ENCODE results near the gene SLC1A1. TPM values are rescaled to one million over a fixed set of nuclear protein-coding genes. Genes with fewer than 3 reads are reported as not detected.
"Not testable (repeated sequence)": the region's sequence is repeated elsewhere in the genome, so short reads cannot be mapped to it uniquely, and the experiment has no call there.

The SLC1A1 gene
- total RNA-seq, 1 experiment from 2014 or later: 3.2 TPM

DNA sequence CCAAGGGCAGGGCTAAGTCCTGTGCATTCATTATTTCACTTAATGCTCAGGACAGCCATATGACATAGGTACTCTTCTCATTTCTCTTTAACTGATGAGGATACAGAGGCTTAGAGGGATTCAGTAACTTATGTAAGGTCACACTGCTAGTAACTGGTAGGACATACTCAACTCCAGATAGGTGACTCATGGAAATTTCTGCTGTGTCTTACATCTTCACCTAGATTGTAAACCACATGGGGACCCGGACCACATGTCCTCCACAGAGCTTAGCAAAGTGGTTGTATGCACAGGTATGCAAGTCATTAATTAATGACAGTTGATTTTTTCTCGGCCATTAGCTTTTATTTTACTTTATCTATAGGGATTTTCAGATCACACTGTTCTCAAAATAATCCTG, 29.3 kb downstream of the SLC1A1 start:
- H4K20me1 ChIP-seq (ENCODE audit: low read length): no peaks in the 10 kb centered on the region
- H3F3A ChIP-seq (ENCODE audit: low read length, unreplicated experiment): no peaks in the 10 kb centered on the region
- H3K9ac ChIP-seq (ENCODE audit: low read length): no peak overlapping the region
- TF ChIP-seq EZH2 (IDR thresholded peaks at IDR 0.05; ENCODE audit: low read length, unreplicated experiment): no peak
- TF ChIP-seq, protein P1, sequence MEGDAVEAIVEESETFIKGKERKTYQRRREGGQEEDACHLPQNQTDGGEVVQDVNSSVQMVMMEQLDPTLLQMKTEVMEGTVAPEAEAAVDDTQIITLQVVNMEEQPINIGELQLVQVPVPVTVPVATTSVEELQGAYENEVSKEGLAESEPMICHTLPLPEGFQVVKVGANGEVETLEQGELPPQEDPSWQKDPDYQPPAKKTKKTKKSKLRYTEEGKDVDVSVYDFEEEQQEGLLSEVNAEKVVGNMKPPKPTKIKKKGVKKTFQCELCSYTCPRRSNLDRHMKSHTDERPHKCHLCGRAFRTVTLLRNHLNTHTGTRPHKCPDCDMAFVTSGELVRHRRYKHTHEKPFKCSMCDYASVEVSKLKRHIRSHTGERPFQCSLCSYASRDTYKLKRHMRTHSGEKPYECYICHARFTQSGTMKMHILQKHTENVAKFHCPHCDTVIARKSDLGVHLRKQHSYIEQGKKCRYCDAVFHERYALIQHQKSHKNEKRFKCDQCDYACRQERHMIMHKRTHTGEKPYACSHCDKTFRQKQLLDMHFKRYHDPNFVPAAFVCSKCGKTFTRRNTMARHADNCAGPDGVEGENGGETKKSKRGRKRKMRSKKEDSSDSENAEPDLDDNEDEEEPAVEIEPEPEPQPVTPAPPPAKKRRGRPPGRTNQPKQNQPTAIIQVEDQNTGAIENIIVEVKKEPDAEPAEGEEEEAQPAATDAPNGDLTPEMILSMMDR (conservative IDR thresholded peaks at IDR 0.05; ENCODE audit: low read depth, low read length): no peak
- TF ChIP-seq EZH2phosphoT487 (IDR thresholded peaks at IDR 0.05; ENCODE audit: borderline replicate concordance, low read length): no peak
- no peaks in the 10 kb centered on the region for H3K9me2 ChIP-seq (replicated peaks; ENCODE audit: low read length)
- DNase-seq: no peak
- H3K4me1 ChIP-seq (ENCODE audit: insufficient read depth, low read length): no peaks in the 10 kb centered on the region
- BruUV-seq (replicated peaks): no TSS peak
- intact Hi-C loops (cut with micrococcal nuclease): no loop called here
- no peak overlapping the region for H2AFZ ChIP-seq (ENCODE audit: low read length)
- no peak overlapping the region for H3K4me3 ChIP-seq (ENCODE audit: low read length)
- ChIA-PET CTCF (no interaction called here), POLR2A (ENCODE audit: unreplicated experiment) (no interaction called here)
- ATAC-seq: no peak
- no peaks in the 10 kb centered on the region for H3K9me3 ChIP-seq (ENCODE audit: low read length)
- H3K36me3 ChIP-seq (ENCODE audit: low read depth, low read length): no peaks in the 10 kb centered on the region
- H3K27ac ChIP-seq (ENCODE audit: low read length): no peak overlapping the region
- no peaks in the 10 kb centered on the region for H3K27me3 ChIP-seq (ENCODE audit: low read length)
- H3K4me2 ChIP-seq (ENCODE audit: low read length): no peak overlapping the region
- H3K79me2 ChIP-seq (ENCODE audit: low read length): no peaks in the 10 kb centered on the region

DNA sequence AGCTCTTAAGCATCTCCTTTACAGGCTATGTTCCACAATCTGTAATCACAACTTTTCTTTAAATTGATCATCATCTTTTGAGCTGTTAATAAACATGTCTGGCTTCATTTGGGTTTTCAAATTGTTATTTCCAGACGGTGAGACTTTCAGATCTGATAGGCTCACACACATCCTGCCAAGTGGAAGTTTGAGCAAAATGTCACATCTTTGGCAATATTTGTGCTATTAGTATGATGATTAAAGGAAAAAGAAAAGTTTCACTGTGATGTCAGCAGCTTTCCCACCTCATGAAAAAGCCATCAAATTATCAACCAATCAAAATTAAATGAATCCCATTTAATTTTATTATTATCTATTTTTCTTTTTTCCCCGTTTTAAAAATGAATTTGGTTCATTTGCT, 29.8 kb downstream of the SLC1A1 start:
- CTCF ChIA-PET: no interaction called here
- POLR2A ChIA-PET (ENCODE audit: unreplicated experiment): no interaction called here
- Histone ChIP-seq H3K4me1 (ENCODE audit: insufficient read depth, low read length) (no peaks in the 10 kb centered on the region), H3K9me2 (replicated peaks; ENCODE audit: low read length) (no peaks in the 10 kb centered on the region), H3K4me3 (ENCODE audit: low read length) (no peak overlapping the region), H3K4me2 (ENCODE audit: low read length) (no peak overlapping the region), H3K9ac (ENCODE audit: low read length) (no peak overlapping the region), H3K9me3 (ENCODE audit: low read length) (no peaks in the 10 kb centered on the region), H2AFZ (ENCODE audit: low read length) (no peak overlapping the region), H3K79me2 (ENCODE audit: low read length) (no peaks in the 10 kb centered on the region), H3K27ac (ENCODE audit: low read length) (no peak overlapping the region), H3K36me3 (ENCODE audit: low read depth, low read length) (no peaks in the 10 kb centered on the region), H4K20me1 (ENCODE audit: low read length) (no peaks in the 10 kb centered on the region), H3K27me3 (ENCODE audit: low read length) (no peaks in the 10 kb centered on the region), H3F3A (ENCODE audit: low read length, unreplicated experiment) (no peaks in the 10 kb centered on the region)
- no peak for DNase-seq
- BruUV-seq (replicated peaks): no TSS peak
- TF ChIP-seq, protein P1 (conservative IDR thresholded peaks at IDR 0.05; ENCODE audit: low read depth, low read length): no peak
- TF ChIP-seq EZH2 (IDR thresholded peaks at IDR 0.05; ENCODE audit: low read length, unreplicated experiment) (no peak), EZH2phosphoT487 (IDR thresholded peaks at IDR 0.05; ENCODE audit: borderline replicate concordance, low read length) (no peak)
- ATAC-seq: no peak
- intact Hi-C loops (cut with micrococcal nuclease): no loop called here

DNA sequence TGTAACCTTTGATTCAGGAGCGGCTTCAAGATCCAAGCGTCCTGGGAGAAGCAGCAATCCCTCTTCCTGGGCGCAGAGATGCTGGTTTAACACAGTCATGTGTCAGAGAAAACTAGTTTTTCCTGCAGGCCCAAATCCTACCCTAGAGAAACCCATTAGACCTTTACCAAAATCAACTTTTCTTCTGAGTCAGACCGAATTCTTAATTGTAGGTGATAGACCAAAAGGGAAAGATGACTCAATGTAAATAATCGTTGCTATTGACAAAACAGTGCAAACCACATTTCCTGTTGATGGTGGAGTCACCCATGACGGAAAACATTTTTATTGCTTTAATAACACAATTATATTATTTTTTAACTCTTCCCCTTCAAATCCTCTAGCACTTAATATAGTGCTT, 40.1 kb downstream of the SLC1A1 start:
- CTCF ChIA-PET: no interaction called here
- H3K27me3 ChIP-seq (ENCODE audit: low read length): no peaks in the 10 kb centered on the region
- TF ChIP-seq, protein P1 (conservative IDR thresholded peaks at IDR 0.05; ENCODE audit: low read depth, low read length): no peak
- TF ChIP-seq EZH2 (IDR thresholded peaks at IDR 0.05; ENCODE audit: low read length, unreplicated experiment) (no peak), EZH2phosphoT487 (IDR thresholded peaks at IDR 0.05; ENCODE audit: borderline replicate concordance, low read length) (no peak)
- H3K9me3 ChIP-seq (ENCODE audit: low read length): no peaks in the 10 kb centered on the region
- DNase-seq: peak; percentile 93
- POLR2A ChIA-PET (ENCODE audit: unreplicated experiment): no interaction called here
- H3K36me3 ChIP-seq (ENCODE audit: low read depth, low read length): no peaks in the 10 kb centered on the region
- peak; percentile 88 for ATAC-seq
- H3K79me2 ChIP-seq (ENCODE audit: low read length): no peaks in the 10 kb centered on the region
- intact Hi-C loops (cut with micrococcal nuclease): no loop called here
- H3F3A ChIP-seq (ENCODE audit: low read length, unreplicated experiment): no peaks in the 10 kb centered on the region
- H3K9me2 ChIP-seq (replicated peaks; ENCODE audit: low read length): no peaks in the 10 kb centered on the region
- peak overlapping the region; percentile 62 for H3K9ac ChIP-seq (ENCODE audit: low read length)
- H3K4me3 ChIP-seq (ENCODE audit: low read length): 0 out of 2 replicates have a peak overlapping the region, but pooled peaks have one; percentile 48
- no peaks in the 10 kb centered on the region for H4K20me1 ChIP-seq (ENCODE audit: low read length)
- peaks cover 26% of the 10 kb centered on the region for H3K4me1 ChIP-seq (ENCODE audit: insufficient read depth, low read length)
- H3K27ac ChIP-seq (ENCODE audit: low read length): peak overlapping the region; percentile 98
- H2AFZ ChIP-seq (ENCODE audit: low read length): no peak overlapping the region
- BruUV-seq (replicated peaks): no TSS peak
- peak overlapping the region; percentile 74 for H3K4me2 ChIP-seq (ENCODE audit: low read length)

DNA sequence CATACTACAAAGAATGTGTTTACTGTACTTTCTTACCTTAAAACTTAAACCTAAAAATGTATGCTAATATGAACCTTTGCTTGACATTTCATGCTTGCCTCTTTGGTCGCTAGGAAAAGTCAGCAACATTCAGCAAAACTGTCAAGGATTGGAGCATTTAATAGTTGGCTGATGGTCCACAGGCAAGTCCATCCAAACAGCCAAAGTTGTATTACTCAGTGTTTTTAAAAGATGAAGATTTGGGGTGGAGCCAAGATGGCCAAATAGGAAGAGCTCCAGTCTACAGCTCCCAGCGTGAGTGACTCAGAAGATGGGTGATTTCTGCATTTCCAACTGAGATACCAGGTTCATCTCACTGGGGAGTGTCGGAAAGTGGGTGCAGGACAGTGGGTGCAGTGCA, 40.6 kb downstream of the SLC1A1 start:
- Histone ChIP-seq H3K9ac (ENCODE audit: low read length) (peak overlapping the region; percentile 62), H3K27ac (ENCODE audit: low read length) (peak overlapping the region; percentile 98), H3K4me3 (ENCODE audit: low read length) (0 out of 2 replicates have a peak overlapping the region, but pooled peaks have one; percentile 48), H3K4me2 (ENCODE audit: low read length) (peak overlapping the region; percentile 74), H3K4me1 (ENCODE audit: insufficient read depth, low read length) (peaks cover 26% of the 10 kb centered on the region)
- ChIA-PET CTCF (interaction anchor here (1.2 kb wide), 1 partner anchor 39 kb away, joined by 3 read pairs; no protein-coding TSS in a partner anchor), POLR2A (ENCODE audit: unreplicated experiment) (interaction anchor here (0.7 kb wide), 1 partner anchor 41 kb away, joined by 3 read pairs; the partner anchor contains the start of gene SLC1A1)
- ATAC-seq: peak; percentile 83
- not testable (repeated sequence) for H3K9me3 ChIP-seq (ENCODE audit: low read length); H3K36me3 ChIP-seq (ENCODE audit: low read depth, low read length); H3F3A ChIP-seq (ENCODE audit: low read length, unreplicated experiment); H3K27me3 ChIP-seq (ENCODE audit: low read length); H2AFZ ChIP-seq (ENCODE audit: low read length); H3K9me2 ChIP-seq (replicated peaks; ENCODE audit: low read length); BruUV-seq (replicated peaks); H3K79me2 ChIP-seq (ENCODE audit: low read length); H4K20me1 ChIP-seq (ENCODE audit: low read length)
- peak; percentile 79 for DNase-seq
- intact Hi-C loops (cut with micrococcal nuclease): loop anchor here (1.0 kb wide), 1 partner anchor 41 kb away; the partner anchor contains the start of gene SLC1A1
